ENCODE measurements around the gene SLC12A2. TPM values are rescaled to one million over a fixed set of nuclear protein-coding genes. Genes with fewer than 3 reads are reported as not detected.
A peak's percentile ranks its signal among the peaks of the same experiment; 100 is the strongest.

Gene SLC12A2
- total RNA-seq, 2 experiments from 2014 or later = 13.7 to 16.4 TPM

DNA sequence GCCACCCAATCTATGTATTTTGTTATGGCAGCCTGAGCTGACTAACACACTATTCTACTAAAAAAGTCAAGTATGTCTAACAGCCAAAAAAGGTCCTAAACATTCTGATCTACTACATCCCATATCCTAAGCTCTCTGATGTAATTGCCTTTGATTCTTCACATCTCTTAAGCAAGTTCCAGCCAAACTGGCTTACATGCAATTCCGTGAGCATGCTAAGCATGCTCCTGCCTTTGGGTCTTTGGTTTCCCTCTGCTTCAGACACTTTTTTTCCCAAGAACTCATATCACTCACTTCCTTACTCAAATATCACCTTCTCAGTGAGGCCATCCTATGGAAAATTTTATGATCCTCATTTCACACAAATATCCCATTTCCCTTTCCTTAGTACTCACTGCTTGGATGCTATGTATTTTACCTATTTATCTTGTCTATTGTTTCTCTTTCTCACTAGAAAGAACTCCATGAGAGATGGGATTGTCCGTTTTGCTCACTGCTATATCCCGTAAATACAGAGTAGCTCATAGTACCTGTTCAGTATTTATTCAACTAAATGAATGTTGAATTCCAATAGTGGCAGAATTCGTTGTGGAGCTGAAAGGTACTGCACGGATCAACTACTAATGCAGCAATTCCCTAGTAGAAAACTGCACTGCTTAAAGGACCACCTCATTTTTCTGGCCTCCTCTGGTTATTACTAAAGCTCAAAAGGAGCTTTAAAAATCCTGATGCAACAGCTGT is 2.3 kb upstream of the SLC12A2 start:
- H3K27ac Mint-ChIP-seq = peak overlapping the region; percentile 92
- H3K4me3 ChIP-seq (ENCODE audit: low read length) = peak overlapping the region; percentile 81

GRCh38 chr5:128082551-128083032 is 974 bp upstream of the SLC12A2 start:
- TF ChIP-seq, protein P1, sequence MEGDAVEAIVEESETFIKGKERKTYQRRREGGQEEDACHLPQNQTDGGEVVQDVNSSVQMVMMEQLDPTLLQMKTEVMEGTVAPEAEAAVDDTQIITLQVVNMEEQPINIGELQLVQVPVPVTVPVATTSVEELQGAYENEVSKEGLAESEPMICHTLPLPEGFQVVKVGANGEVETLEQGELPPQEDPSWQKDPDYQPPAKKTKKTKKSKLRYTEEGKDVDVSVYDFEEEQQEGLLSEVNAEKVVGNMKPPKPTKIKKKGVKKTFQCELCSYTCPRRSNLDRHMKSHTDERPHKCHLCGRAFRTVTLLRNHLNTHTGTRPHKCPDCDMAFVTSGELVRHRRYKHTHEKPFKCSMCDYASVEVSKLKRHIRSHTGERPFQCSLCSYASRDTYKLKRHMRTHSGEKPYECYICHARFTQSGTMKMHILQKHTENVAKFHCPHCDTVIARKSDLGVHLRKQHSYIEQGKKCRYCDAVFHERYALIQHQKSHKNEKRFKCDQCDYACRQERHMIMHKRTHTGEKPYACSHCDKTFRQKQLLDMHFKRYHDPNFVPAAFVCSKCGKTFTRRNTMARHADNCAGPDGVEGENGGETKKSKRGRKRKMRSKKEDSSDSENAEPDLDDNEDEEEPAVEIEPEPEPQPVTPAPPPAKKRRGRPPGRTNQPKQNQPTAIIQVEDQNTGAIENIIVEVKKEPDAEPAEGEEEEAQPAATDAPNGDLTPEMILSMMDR (IDR thresholded peaks at IDR 0.05) = no peak
- H3K27me3 ChIP-seq (ENCODE audit: control insufficient read depth in 1 of 2, insufficient read depth in 2 of 2, low read length in 2 of 2) = no peaks in the 10 kb centered on the region
- no peaks in the 10 kb centered on the region for H3K9me3 Mint-ChIP-seq
- CTCF ChIA-PET = no interaction called here
- H3K9me3 ChIP-seq (ENCODE audit: control insufficient read depth in 1 of 2, insufficient read depth in 1 of 2, low read length in 2 of 2) = no peaks in the 10 kb centered on the region
- no peaks in the 10 kb centered on the region for H3K36me3 ChIP-seq (ENCODE audit: insufficient read depth, low read length)
- ATAC-seq (ENCODE audit: poor library complexity) = peak; percentile 60
- peak overlapping the region; percentile 92 for H3K27ac Mint-ChIP-seq
- H3K4me1 ChIP-seq (ENCODE audit: insufficient read depth, low read length) = peaks cover 27% of the 10 kb centered on the region
- peak overlapping the region; percentile 81 for H3K4me3 ChIP-seq (ENCODE audit: low read length)
- peaks cover 73% of the 10 kb centered on the region for H3K4me1 Mint-ChIP-seq (ENCODE audit: low read depth)
- POLR2A ChIA-PET = interaction anchor here (0.7 to 1.7 kb wide), 13 partner anchors 9 to 1311 kb away, joined by 3 to 9 read pairs (median 4); partner anchors contain the start of genes ISOC1 and PRRC1
- no peaks in the 10 kb centered on the region for H3K27me3 Mint-ChIP-seq
- H3K36me3 Mint-ChIP-seq (ENCODE audit: low read depth) = peaks cover 29% of the 10 kb centered on the region
- DNase-seq = no peak
- intact Hi-C loops (cut with DNase I, micrococcal nuclease) = loop anchor here (5.0 to 10.0 kb wide), 9 partner anchors 45 to 1658 kb away; partner anchors contain the start of genes ISOC1 (in 2 of the 2), PRRC1 (in 2 of the 2), GRAMD2B (in 1 of the 2) and LMNB1 (in 1 of the 2)
- H3K27ac ChIP-seq (ENCODE audit: low read depth in 1 of 2, low read length in 2 of 2) = peak overlapping the region; percentile 89 to 90
- peak overlapping the region; percentile 86 for H3K4me3 Mint-ChIP-seq

More for the DNA sequence above, 2.3 kb upstream of the SLC12A2 start:
- H3K4me1 ChIP-seq (ENCODE audit: insufficient read depth, low read length) = peaks cover 27% of the 10 kb centered on the region
- Mint-ChIP-seq H3K27me3 (no peaks in the 10 kb centered on the region), H3K4me1 (ENCODE audit: low read depth) (peaks cover 64% of the 10 kb centered on the region), H3K4me3 (peak overlapping the region; percentile 86), H3K9me3 (no peaks in the 10 kb centered on the region), H3K36me3 (ENCODE audit: low read depth) (peaks cover 34% of the 10 kb centered on the region)
- DNase-seq (peak in 1 of 14 experiments; percentile 9), ATAC-seq (ENCODE audit: poor library complexity) (no peak)
- H3K27ac ChIP-seq (ENCODE audit: low read depth in 1 of 2, low read length in 2 of 2) = no peak overlapping the region
- ChIA-PET POLR2A (interaction anchor here (1.6 kb wide), 1 partner anchor 1013 kb away, joined by 9 read pairs; the partner anchor contains the start of gene ISOC1), CTCF (interaction anchor here (1.1 kb wide), 1 partner anchor 12 kb away, joined by 4 read pairs; no protein-coding TSS in a partner anchor)
- H3K9me3 ChIP-seq (ENCODE audit: control insufficient read depth in 1 of 2, insufficient read depth in 1 of 2, low read length in 2 of 2) = no peaks in the 10 kb centered on the region
- TF ChIP-seq, protein P1 (IDR thresholded peaks at IDR 0.05) = no peak
- no peaks in the 10 kb centered on the region for H3K36me3 ChIP-seq (ENCODE audit: insufficient read depth, low read length)
- no peaks in the 10 kb centered on the region for H3K27me3 ChIP-seq (ENCODE audit: control insufficient read depth in 1 of 2, insufficient read depth in 2 of 2, low read length in 2 of 2)
- intact Hi-C loops (cut with DNase I, micrococcal nuclease) = loop anchor here (5.0 to 10.0 kb wide), 9 partner anchors 46 to 1656 kb away; partner anchors contain the start of genes ISOC1 (in 2 of the 2), PRRC1 (in 2 of the 2), GRAMD2B (in 1 of the 2) and LMNB1 (in 1 of the 2)

GRCh38 chr5:128083811-128084227 is 253 bp downstream of the SLC12A2 start:
- Mint-ChIP-seq H3K9me3 (no peaks in the 10 kb centered on the region), H3K4me1 (ENCODE audit: low read depth) (peaks cover 75% of the 10 kb centered on the region), H3K27ac (no peak overlapping the region), H3K27me3 (no peaks in the 10 kb centered on the region), H3K36me3 (ENCODE audit: low read depth) (peaks cover 29% of the 10 kb centered on the region), H3K4me3 (no peak overlapping the region)
- ChIA-PET CTCF (interaction anchor here (0.9 to 1.4 kb wide), 4 partner anchors 9 to 1011 kb away, joined by 3 to 4 read pairs (median 4); partner anchors contain the start of gene ISOC1), POLR2A (interaction anchor here (0.8 to 1.3 kb wide), 6 partner anchors 12 to 1305 kb away, joined by 3 to 5 read pairs (median 3); partner anchors contain the start of gene ISOC1)
- intact Hi-C loops (cut with DNase I, micrococcal nuclease) = loop anchor here (5.0 to 10.0 kb wide), 9 partner anchors 43 to 1659 kb away; partner anchors contain the start of genes ISOC1 (in 2 of the 2), PRRC1 (in 2 of the 2), GRAMD2B (in 1 of the 2) and LMNB1 (in 1 of the 2)
- Histone ChIP-seq H3K27ac (ENCODE audit: low read depth in 1 of 2, low read length in 2 of 2) (peak overlapping the region in 1 of 2 donors; percentile 72), H3K4me3 (ENCODE audit: low read length) (peak overlapping the region; percentile 81), H3K27me3 (ENCODE audit: control insufficient read depth in 1 of 2, insufficient read depth in 2 of 2, low read length in 2 of 2) (no peaks in the 10 kb centered on the region), H3K4me1 (ENCODE audit: insufficient read depth, low read length) (peaks cover 27% of the 10 kb centered on the region), H3K36me3 (ENCODE audit: insufficient read depth, low read length) (no peaks in the 10 kb centered on the region), H3K9me3 (ENCODE audit: control insufficient read depth in 1 of 2, insufficient read depth in 1 of 2, low read length in 2 of 2) (no peaks in the 10 kb centered on the region)
- DNase-seq (no peak), ATAC-seq (ENCODE audit: poor library complexity) (peak; percentile 1)
- TF ChIP-seq, protein P1 (IDR thresholded peaks at IDR 0.05) = no peak

Measured in CD4-positive, alpha-beta T cell (primary cell).